Occipital lobe (tissue), 2 donors: Measurements from ENCODE around the gene TWSG1. TPM values are rescaled to one million over a fixed set of nuclear protein-coding genes. Genes with fewer than 3 reads are reported as not detected.

Experiments used
- DNase-seq: peaks from one replicate; lab custom pipeline; 2025; lab: John Stamatoyannopoulos, UW
- total RNA-seq: library from RNA; depleted of rRNA; stranded (reverse); fragments of >200 nt; gene quantifications from one replicate; pipeline ENCODE4 v1.2.3, GENCODE V29; 2014

Gene TWSG1
- total RNA-seq: 25.3 TPM

GRCh38 chr18:9334329-9334972 lies at the start of gene TWSG1:
TWSG1 (plus strand) TSS chr18:9334773; CDS start chr18:9337230, 2,457 bp downstream.
- peak; percentile 93 for DNase-seq

- DNase-seq: no peak
Measured at GRCh38 chr18:9285604-9286003, 49.0 kb upstream of the TWSG1 start.

GRCh38 chr18:9287036-9287435 lies 47.5 kb upstream of the TWSG1 start:
- no peak for DNase-seq

GRCh38 chr18:9289698-9290097 lies 44.9 kb upstream of the TWSG1 start:
- no peak for DNase-seq

GRCh38 chr18:9290156-9290555 lies 44.4 kb upstream of the TWSG1 start:
- DNase-seq: no peak

GRCh38 chr18:9292047-9292446 lies 42.5 kb upstream of the TWSG1 start:
- DNase-seq: no peak

GRCh38 chr18:9293948-9294347 lies 40.6 kb upstream of the TWSG1 start:
- DNase-seq: no peak

GRCh38 chr18:9296233-9297006 lies 38.2 kb upstream of the TWSG1 start:
- no peak for DNase-seq

- no peak for DNase-seq
Measured at GRCh38 chr18:9297007-9297393, 37.6 kb upstream of the TWSG1 start.

- DNase-seq: no peak
Measured at GRCh38 chr18:9304388-9305070, 30.0 kb upstream of the TWSG1 start.

- no peak for DNase-seq
Measured at GRCh38 chr18:9319333-9319732, 15.2 kb upstream of the TWSG1 start.

GRCh38 chr18:9321017-9321452 lies 13.5 kb upstream of the TWSG1 start:
- no peak for DNase-seq

GRCh38 chr18:9321736-9322135 lies 12.8 kb upstream of the TWSG1 start:
- no peak for DNase-seq

GRCh38 chr18:9322744-9323143 lies 11.8 kb upstream of the TWSG1 start:
- no peak for DNase-seq

- DNase-seq: no peak
Measured at GRCh38 chr18:9323750-9324445, 10.7 kb upstream of the TWSG1 start.

GRCh38 chr18:9325716-9326115 lies 8.9 kb upstream of the TWSG1 start:
- DNase-seq: no peak

- DNase-seq: no peak
Measured at GRCh38 chr18:9328776-9329175, 5.8 kb upstream of the TWSG1 start.

- no peak for DNase-seq
Measured at GRCh38 chr18:9329471-9329870, 5.1 kb upstream of the TWSG1 start.

- no peak for DNase-seq
Measured at GRCh38 chr18:9330419-9330818, 4.2 kb upstream of the TWSG1 start.

- no peak for DNase-seq
Measured at GRCh38 chr18:9333441-9334328, 888 bp upstream of the TWSG1 start.
